ENCODE results near the gene PIK3R6. TPM values are rescaled to one million over a fixed set of nuclear protein-coding genes. Genes with fewer than 3 reads are reported as not detected.

Gene PIK3R6
- total and polyA plus RNA-seq, 2 of the 13 experiments (the other 11 are each of a cell fraction or from before 2014, with no cell fraction given) = not detected

DNA sequence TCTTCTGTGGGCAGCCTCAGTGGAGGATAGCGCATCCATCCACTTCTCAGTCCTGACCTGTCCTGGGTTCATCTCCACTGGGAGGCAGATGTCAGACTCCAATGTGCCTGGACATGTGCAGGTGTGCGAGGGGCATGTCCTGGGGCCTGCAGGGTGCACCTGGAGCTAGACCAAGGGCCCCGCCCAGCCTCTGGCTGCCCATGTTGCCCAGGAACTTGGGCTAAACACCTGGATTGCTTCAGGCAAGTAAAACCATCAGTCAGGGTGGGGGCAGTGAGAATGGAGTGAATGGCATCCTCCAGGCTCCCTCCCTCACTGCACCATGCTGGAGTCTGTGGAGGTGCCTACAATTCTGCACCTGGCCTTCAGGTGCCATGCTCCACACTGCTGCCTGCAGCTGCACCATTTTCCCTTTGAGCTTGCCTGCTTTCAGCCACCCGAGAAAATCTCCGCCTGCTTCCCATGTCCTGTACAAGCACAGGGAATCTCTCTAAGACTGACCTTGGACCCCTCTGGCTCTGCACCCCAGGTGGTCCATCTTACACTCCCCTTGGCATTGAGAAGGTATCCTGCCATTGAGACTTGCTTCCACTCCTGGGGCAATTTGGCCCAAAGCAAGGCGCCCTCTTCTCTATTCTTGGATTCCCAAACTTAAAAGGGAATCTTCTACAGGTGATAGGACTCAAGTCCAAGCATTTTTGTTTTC is 66.2 kb downstream of the PIK3R6 start:
- ATAC-seq (no peak), FAIRE-seq (no peak), DNase-seq (ENCODE audit: low spot score) (no peak)
- ChIA-PET POLR2A (no interaction called here), CTCF (ENCODE audit: low intra/inter-chr PET ratio, low total read pairs) (no interaction called here)
- Histone ChIP-seq H3K36me3 (replicated peaks in 1 of 2; ENCODE audit: control insufficient read depth in 1 of 2, insufficient read depth in 2 of 2, low read length in 2 of 2) (no peaks in the 10 kb centered on the region), H3K9me3 (ENCODE audit: low read length) (no peaks in the 10 kb centered on the region), H3K27me3 (ENCODE audit: control insufficient read depth in 1 of 2, insufficient read depth in 2 of 2, low read length in 2 of 2) (peaks cover 3 to 42% of the 10 kb centered on the region in 2 experiments), H3K9ac (ENCODE audit: insufficient read depth, low read depth, low read length) (no peak overlapping the region), H2AFZ (ENCODE audit: low read length) (no peak overlapping the region), H3K27ac (ENCODE audit: extremely low read length, insufficient read depth, low read length) (no peak overlapping the region), H3K4me1 (ENCODE audit: insufficient read depth, low read length) (no peaks in the 10 kb centered on the region), H3K4me3 (replicated peaks in 1 of 3; ENCODE audit: insufficient read depth in 1 of 3, low read depth in 2 of 3, low read length in 3 of 3) (no peak overlapping the region), H3K79me2 (ENCODE audit: insufficient read depth, low read length) (no peaks in the 10 kb centered on the region), H4K20me1 (ENCODE audit: insufficient read depth, low read length) (no peaks in the 10 kb centered on the region), H3K4me2 (ENCODE audit: low read depth, low read length) (no peak overlapping the region)
- TF ChIP-seq ZNF713 (CRISPR knock-in tag; IDR thresholded peaks at IDR 0.05) = no peak
- TF ChIP-seq, protein P1, sequence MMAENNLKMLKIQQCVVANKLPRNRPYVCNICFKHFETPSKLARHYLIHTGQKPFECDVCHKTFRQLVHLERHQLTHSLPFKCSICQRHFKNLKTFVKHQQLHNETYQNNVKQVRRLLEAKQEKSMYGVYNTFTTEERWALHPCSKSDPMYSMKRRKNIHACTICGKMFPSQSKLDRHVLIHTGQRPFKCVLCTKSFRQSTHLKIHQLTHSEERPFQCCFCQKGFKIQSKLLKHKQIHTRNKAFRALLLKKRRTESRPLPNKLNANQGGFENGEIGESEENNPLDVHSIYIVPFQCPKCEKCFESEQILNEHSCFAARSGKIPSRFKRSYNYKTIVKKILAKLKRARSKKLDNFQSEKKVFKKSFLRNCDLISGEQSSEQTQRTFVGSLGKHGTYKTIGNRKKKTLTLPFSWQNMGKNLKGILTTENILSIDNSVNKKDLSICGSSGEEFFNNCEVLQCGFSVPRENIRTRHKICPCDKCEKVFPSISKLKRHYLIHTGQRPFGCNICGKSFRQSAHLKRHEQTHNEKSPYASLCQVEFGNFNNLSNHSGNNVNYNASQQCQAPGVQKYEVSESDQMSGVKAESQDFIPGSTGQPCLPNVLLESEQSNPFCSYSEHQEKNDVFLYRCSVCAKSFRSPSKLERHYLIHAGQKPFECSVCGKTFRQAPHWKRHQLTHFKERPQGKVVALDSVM (CRISPR knock-in tag; IDR thresholded peaks at IDR 0.05) = no peak
- no peak for TF ChIP-seq GPBP1L1 (CRISPR knock-in tag; IDR thresholded peaks at IDR 0.05)
- TF ChIP-seq U2AF1 (optimal IDR thresholded peaks at IDR 0.05; ENCODE audit: low read depth, low read length) = no peak
- no peak for TF ChIP-seq NFE2 (CRISPR knock-in tag; IDR thresholded peaks at IDR 0.05)
- no peak for TF ChIP-seq ZBTB2 (CRISPR knock-in tag; IDR thresholded peaks at IDR 0.05; ENCODE audit: low read depth)
- BruUV-seq (replicated peaks) = no TSS peak
- 40% methylated on average over 4 of the region's 6 CpGs for WGBS (ENCODE audit: low lambda C conversion rate)
- intact Hi-C loops (cut with micrococcal nuclease; ENCODE audit: unreplicated experiment) (loop anchor here (5.0 kb wide), 1 partner anchor 96 kb away; no protein-coding TSS in a partner anchor), in situ Hi-C loops (cut with HindIII; ENCODE audit: extremely low pct_ligation_motif_present, low pct_unique_long_range_greater_than_20kb) (no loop called here)

All from HepG2 (cell line).